ENCODE measurements around the gene MAST3. TPM values are rescaled to one million over a fixed set of nuclear protein-coding genes. Genes with fewer than 3 reads are reported as not detected.

The MAST3 gene
- polyA plus RNA-seq, 1 experiment = 2.1 TPM

DNA sequence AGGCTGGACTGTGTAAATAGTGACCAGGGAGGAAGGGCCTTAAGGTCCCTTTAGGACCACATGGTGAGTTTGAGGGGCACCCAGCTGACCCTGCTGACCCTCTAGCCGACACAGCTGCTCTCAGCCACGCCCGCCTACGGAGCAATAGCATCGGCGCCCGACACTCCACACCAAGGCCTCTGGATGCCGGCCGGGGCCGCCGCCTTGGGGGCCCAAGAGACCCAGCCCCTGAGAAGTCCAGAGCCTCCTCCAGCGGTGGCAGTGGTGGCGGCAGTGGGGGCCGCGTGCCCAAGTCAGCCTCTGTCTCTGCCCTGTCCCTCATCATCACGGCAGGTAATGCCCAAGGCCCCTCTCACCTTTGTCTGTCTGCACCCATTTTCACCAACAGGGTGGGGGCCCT is 46.8 kb downstream of the MAST3 start:
- H3K27ac ChIP-seq (ENCODE audit: low read depth, low read length) = no peak overlapping the region
- H3K9me3 ChIP-seq (ENCODE audit: control insufficient read depth, insufficient read depth, low read length) = no peaks in the 10 kb centered on the region; the same call in 1 of the 2 replicates
- no peaks in the 10 kb centered on the region for H3K27me3 ChIP-seq (ENCODE audit: control insufficient read depth, insufficient read depth, low read length)
- POLR2A ChIA-PET = no interaction called here
- CTCF ChIA-PET = interaction anchor here (2.2 kb wide), 1 partner anchor 31 kb away, joined by 7 read pairs; no protein-coding TSS in a partner anchor
- no peak for DNase-seq (ENCODE audit: low read depth, low spot score)
- TF ChIP-seq, protein P1, sequence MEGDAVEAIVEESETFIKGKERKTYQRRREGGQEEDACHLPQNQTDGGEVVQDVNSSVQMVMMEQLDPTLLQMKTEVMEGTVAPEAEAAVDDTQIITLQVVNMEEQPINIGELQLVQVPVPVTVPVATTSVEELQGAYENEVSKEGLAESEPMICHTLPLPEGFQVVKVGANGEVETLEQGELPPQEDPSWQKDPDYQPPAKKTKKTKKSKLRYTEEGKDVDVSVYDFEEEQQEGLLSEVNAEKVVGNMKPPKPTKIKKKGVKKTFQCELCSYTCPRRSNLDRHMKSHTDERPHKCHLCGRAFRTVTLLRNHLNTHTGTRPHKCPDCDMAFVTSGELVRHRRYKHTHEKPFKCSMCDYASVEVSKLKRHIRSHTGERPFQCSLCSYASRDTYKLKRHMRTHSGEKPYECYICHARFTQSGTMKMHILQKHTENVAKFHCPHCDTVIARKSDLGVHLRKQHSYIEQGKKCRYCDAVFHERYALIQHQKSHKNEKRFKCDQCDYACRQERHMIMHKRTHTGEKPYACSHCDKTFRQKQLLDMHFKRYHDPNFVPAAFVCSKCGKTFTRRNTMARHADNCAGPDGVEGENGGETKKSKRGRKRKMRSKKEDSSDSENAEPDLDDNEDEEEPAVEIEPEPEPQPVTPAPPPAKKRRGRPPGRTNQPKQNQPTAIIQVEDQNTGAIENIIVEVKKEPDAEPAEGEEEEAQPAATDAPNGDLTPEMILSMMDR (IDR thresholded peaks at IDR 0.05; ENCODE audit: low read depth, low read length) = no peak
- H3K4me3 ChIP-seq (ENCODE audit: low read depth, low read length) = no peak overlapping the region

DNA sequence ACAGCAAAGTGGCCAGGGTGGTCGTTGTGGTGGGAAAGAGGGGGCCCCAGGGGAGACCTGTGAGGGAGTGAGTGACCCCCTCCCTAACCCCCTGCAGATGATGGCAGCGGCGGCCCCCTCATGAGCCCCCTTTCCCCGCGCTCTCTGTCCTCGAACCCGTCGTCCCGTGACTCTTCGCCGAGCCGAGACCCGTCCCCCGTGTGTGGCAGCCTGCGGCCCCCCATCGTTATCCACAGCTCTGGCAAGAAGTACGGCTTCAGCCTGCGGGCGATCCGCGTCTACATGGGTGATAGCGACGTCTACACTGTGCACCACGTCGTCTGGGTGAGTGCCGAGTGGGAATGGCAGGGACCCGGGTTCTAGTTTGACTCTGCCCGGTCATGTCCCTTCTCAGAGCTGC is 47.3 kb downstream of the MAST3 start:
- H3K27me3 ChIP-seq (ENCODE audit: control insufficient read depth, insufficient read depth, low read length) = no peaks in the 10 kb centered on the region
- no peak overlapping the region for H3K27ac ChIP-seq (ENCODE audit: low read depth, low read length)
- TF ChIP-seq, protein P1 (IDR thresholded peaks at IDR 0.05; ENCODE audit: low read depth, low read length) = no peak
- ChIA-PET POLR2A (no interaction called here), CTCF (interaction anchor here (2.2 kb wide), 1 partner anchor 32 kb away, joined by 7 read pairs; no protein-coding TSS in a partner anchor)
- H3K4me3 ChIP-seq (ENCODE audit: low read depth, low read length) = no peak overlapping the region
- no peaks in the 10 kb centered on the region; the same call in 1 of the 2 replicates for H3K9me3 ChIP-seq (ENCODE audit: control insufficient read depth, insufficient read depth, low read length)
- no peak for DNase-seq (ENCODE audit: low read depth, low spot score)

DNA sequence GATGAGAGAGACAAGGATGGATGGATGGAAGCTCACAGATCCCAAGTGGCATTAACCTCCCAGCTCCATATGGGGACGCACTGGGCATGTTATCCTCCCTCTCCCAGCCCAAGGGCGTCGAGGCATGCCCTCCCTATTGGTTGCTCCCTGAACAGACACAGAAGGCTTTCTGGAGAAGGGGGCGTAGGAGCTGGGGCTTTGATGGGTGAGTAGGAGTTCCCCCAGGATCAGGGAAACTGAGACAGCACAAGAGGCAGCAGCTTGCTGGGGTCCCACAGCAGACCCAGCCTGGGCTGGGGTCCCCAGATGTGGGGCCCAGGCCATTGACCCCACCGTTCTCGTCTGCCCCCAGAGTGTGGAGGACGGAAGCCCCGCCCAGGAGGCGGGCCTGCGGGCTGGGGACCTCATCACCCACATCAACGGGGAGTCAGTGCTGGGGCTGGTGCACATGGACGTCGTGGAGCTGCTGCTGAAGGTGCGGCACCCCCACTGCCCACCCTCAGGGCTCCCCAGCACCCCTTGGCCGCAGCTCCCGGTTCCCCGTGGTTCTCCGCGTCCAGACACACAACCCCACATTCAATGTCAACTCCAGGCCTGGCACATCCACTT is 47.9 kb downstream of the MAST3 start:
- DNase-seq (ENCODE audit: low read depth, low spot score) = no peak
- ChIA-PET CTCF (interaction anchor here (2.2 kb wide), 1 partner anchor 32 kb away, joined by 7 read pairs; no protein-coding TSS in a partner anchor), POLR2A (no interaction called here)
- Histone ChIP-seq H3K27me3 (ENCODE audit: control insufficient read depth, insufficient read depth, low read length) (no peaks in the 10 kb centered on the region), H3K27ac (ENCODE audit: low read depth, low read length) (no peak overlapping the region), H3K4me3 (ENCODE audit: low read depth, low read length) (no peak overlapping the region), H3K9me3 (ENCODE audit: control insufficient read depth, insufficient read depth, low read length) (no peaks in the 10 kb centered on the region; the same call in 1 of the 2 replicates)
- TF ChIP-seq, protein P1 (IDR thresholded peaks at IDR 0.05; ENCODE audit: low read depth, low read length) = no peak

DNA sequence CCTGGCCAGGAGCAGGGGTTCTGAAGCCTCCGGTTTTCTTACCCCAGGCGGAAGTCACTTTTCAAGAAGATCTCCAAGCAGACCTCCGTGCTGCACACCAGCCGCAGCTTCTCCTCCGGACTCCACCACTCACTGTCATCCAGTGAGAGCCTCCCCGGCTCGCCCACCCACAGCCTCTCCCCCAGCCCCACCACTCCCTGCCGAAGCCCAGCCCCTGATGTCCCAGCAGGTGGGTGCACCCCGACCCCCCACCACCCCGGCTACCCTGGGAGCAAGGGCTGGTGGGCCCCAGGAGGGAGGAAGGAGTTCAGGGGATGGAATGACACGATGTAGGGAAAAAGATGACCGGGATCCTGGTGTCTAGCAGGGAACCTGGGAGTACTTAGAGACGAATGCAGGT is 49.8 kb downstream of the MAST3 start:
- no peak for DNase-seq (ENCODE audit: low read depth, low spot score)
- H3K27ac ChIP-seq (ENCODE audit: low read depth, low read length) = no peak overlapping the region
- POLR2A ChIA-PET = no interaction called here
- H3K9me3 ChIP-seq (ENCODE audit: control insufficient read depth, insufficient read depth, low read length) = no peaks in the 10 kb centered on the region; the same call in 1 of the 2 replicates
- H3K4me3 ChIP-seq (ENCODE audit: low read depth, low read length) = no peak overlapping the region
- no peaks in the 10 kb centered on the region for H3K27me3 ChIP-seq (ENCODE audit: control insufficient read depth, insufficient read depth, low read length)
- CTCF ChIA-PET = no interaction called here
- TF ChIP-seq, protein P1 (IDR thresholded peaks at IDR 0.05; ENCODE audit: low read depth, low read length) = no peak

DNA sequence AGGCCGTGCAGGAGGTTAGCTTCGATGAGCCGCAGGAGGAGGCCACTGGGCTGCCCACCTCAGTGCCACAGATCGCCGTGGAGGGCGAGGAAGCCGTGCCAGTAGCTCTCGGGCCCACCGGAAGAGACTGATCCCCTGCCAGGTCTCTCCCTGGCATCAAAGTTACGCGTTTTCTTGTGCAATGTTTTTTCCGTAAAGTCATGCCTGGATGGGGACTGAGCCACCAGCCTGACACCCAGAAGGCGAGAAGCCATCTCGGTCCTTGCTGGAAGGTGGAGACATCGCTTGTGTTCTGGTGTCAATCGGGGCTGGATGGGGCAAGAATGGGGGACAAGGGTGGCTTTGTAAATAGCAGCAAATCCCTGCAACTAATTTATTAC is 52.0 kb downstream of the MAST3 start:
- Histone ChIP-seq H3K27me3 (ENCODE audit: control insufficient read depth, insufficient read depth, low read length) (no peaks in the 10 kb centered on the region), H3K27ac (ENCODE audit: low read depth, low read length) (no peak overlapping the region), H3K9me3 (ENCODE audit: control insufficient read depth, insufficient read depth, low read length) (no peaks in the 10 kb centered on the region; the same call in 1 of the 2 replicates), H3K4me3 (ENCODE audit: low read depth, low read length) (no peak overlapping the region)
- DNase-seq (ENCODE audit: low read depth, low spot score) = no peak
- POLR2A ChIA-PET = interaction anchor here (1.1 kb wide), 1 partner anchor 75 kb away, joined by 3 read pairs; no protein-coding TSS in a partner anchor
- TF ChIP-seq, protein P1 (IDR thresholded peaks at IDR 0.05; ENCODE audit: low read depth, low read length) = no peak
- CTCF ChIA-PET = interaction anchor here (1.0 kb wide), 1 partner anchor 12 kb away, joined by 4 read pairs; no protein-coding TSS in a partner anchor
